ENCODE results near the gene ABR.

Gene ABR

DNA sequence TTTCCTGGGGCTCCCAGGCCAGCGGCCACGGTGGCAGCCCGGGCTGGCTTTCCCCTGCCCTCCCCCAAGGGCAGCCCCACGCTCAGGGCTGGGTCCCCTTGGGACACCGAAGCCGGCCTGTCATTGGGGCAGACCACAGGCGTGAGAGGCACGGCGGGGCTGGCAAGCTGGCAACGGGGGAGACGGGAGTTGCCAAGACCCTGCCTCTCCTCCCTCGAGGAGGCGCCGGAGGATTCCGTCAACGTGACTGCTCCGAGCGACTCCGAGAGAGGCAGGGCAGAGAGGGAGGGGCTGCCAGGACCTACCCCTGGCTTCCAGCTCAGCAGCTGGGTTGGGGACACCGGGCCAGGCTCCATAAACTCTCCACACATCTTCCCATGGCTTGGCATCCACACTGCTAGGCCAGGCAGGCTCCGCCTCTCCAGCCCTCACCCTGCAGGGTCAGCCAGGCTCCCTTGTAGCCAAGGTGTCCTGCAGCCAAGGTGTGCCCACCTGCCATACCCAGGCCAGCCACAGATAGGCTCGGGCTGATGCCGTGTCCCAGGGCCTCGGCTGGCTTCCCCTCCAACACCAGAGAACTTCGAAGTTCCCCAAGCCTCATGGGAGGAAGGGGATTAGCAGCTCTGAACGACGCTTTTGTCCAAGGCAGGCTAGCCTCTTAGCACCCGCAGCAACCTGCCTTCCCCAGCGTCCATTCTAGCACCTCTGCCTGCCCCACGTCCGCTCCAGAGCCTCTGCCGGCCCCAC lies 157.3 kb downstream of the ABR start:
- no peak for DNase-seq

DNA sequence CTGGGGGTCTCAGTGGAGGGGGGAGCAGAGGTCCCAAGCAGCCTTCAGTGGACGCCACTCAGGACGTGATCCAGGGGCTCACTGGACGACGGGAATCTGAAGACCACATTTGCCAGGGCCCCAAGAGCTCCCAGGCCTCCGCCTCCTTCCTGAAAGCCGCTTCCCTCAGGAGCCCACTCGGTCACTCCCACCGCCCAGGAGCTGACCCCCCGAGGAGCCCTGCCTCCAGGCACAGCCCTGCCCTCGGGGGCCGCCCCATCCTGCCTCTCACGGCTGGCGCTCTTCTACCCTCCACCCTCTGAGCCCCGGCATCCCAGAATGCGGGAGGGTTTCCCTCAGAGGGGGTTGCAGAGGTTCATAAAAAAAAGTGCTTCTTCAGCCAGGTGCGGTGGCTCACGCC lies 158.6 kb downstream of the ABR start:
- DNase-seq: no peak

DNA sequence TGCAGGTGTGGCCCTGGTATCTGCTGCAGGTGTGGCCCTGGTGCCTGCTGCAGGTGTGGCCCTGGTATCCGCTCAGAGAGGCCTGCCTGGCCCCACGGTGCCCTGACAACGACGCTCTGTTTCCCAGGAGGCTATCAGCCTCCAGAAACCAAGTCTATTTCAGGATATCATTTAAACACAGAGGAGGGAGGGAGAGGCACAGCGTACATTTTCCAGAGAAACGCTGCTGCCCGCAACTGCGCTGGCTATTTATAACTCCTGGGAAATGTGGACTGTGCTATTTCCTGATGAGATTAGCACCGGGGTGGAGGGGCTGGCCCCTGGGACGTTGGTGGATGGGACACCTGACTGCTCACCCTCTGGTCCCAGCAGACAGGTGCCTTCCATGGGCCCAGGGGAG lies 160.3 kb downstream of the ABR start:
- no peak for DNase-seq

- no peak for DNase-seq
Observed at GRCh38 chr17:1018547-1018946, 161.2 kb downstream of the ABR start.

GRCh38 chr17:1013729-1014090 lies 166.1 kb downstream of the ABR start:
- DNase-seq: no peak

DNA sequence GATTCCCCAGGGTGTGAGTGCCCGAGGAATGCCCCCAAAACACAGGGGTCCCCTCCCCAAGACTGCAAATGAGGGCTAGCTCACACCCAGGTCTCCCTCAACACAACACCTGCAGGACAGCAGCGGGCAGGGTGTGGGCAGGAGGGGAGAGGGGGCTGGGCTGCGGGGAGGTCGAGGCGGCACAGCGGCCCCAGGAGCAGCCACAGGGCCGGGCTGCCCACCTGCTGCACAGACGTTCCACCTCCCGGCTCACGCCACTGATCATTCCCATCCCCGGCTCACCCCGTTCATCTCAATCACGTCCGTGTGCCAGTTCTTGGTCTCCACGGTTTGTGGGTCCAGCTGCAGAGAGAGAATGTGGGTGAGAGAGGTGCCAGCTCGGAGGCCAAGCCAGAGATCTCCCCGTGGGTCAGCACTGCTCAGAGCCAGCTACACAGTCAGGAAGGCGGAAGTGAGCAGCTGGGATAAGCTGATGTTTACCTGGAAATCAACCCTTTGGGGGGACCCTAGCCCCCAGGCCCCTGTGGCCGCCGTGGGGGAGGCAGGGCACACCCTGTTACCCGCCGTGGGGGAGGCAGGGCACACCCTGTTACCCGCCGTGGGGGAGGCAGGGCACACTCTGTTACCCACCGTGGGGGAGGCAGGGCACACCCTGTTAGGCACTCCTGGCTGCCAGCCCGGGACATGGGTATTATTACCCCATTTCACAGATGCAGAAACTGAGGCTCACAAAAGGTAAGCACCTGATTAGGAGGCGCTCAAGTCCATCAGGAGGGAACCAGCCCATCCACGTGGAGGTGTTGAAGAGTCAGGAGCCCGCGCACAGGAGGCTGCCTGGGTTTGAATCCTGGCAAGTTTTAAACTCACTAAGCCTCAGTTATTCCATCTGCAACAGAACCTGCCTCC lies 166.7 kb downstream of the ABR start:
- no peak for DNase-seq

GRCh38 chr17:1011760-1012735 lies 167.7 kb downstream of the ABR start:
- DNase-seq: no peak

GRCh38 chr17:1011138-1011537 lies 168.6 kb downstream of the ABR start:
- DNase-seq: no peak

GRCh38 chr17:1010586-1010985 lies 169.2 kb downstream of the ABR start:
- DNase-seq: no peak

DNA sequence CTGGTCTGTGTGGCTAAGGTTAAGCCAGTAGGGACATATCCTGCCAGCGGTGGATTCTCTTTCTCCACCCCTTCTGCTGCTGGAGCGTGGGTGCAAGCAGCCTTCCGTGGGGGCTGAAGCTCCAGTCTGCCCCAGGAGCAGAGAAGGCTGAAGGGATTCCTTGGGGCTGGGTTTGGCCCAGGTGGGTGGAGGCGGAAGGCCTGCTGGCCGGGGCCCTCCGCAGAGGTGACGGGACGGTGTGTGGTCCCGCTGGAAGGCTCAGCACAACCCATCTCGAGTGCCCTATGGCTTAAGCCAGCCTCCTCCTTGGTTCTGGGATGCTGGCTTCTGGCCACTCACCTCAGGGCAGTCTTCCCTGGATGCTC lies 169.7 kb downstream of the ABR start:
- no peak for DNase-seq

DNA sequence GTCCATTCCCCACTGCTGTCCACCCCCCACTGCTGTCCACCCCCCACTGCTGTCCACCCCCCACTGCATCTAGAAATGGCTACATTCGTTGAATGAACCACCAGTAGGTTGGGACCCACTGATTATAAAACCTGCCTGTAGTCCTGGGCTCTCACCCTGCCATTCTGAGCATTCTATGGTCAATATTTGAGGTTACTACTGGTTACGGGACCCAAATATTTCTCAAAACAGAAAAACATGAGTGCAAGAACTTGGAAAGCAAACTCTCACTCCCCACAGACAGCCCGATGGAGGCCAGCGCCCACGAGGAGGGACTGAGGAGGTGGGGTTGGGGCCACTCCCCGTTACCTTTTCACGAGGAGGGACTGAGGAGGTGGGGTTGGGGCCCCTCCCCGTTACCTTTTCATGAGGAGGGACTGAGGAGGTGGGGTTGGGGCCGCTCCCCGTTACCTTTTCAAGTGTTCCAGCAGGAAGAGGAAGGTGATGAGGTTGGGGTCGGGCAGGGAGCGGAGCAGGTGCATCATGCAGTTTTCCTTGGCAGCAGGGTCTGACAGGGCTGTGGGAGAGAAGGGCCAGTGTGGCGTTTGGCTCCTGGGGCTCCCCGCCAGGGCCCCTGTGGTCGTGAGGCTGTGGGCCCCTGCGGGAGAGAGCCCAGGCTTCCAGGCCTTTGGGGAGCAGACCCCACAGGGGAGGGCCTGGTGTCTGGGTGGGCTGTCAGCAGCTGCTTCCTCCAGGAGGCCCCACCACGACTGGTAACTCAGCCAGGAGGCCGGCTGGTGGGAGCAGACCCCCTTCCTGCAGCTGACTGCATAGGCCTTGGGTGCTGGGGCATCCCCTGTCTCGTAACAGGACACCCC lies 170.3 kb downstream of the ABR start:
- no peak for DNase-seq

- DNase-seq: no peak
Observed at GRCh38 chr17:1008008-1008761, 171.6 kb downstream of the ABR start.

DNA sequence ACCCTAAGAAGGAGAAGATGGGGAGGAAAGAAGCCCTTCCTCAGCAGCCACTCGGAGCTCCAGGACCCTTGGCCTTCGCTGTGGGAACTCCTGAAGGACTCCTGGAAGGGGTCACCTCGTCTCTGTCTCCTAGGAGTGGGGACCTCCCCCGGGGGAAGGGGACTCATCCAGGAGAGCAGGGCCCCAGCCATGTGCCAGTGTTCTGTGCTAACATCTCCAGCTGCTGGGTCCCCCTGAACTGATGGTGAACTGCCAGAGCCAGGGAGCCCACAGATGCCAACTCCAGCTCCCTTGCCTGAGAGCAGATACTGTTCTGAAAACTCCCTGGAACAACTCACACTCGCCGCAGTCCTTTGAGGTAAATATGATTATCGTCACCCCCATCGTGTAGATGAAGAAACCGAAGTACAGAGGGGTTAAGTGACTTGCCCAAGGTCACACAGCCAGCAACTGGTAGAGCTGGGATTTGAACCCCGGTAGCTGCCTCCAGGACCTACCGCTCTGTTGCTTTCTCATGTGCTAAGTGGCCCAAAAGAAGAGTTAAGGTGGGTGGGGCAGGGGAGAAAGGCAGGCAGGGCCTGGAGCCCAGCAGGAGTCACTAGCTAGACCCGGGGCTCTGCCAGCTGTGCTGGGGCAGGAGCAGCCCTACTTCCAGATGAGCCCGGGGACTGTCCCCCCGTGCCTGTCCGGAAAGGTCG lies 172.3 kb downstream of the ABR start:
- DNase-seq: no peak

GRCh38 chr17:1006054-1006453 lies 173.7 kb downstream of the ABR start:
- no peak for DNase-seq

DNA sequence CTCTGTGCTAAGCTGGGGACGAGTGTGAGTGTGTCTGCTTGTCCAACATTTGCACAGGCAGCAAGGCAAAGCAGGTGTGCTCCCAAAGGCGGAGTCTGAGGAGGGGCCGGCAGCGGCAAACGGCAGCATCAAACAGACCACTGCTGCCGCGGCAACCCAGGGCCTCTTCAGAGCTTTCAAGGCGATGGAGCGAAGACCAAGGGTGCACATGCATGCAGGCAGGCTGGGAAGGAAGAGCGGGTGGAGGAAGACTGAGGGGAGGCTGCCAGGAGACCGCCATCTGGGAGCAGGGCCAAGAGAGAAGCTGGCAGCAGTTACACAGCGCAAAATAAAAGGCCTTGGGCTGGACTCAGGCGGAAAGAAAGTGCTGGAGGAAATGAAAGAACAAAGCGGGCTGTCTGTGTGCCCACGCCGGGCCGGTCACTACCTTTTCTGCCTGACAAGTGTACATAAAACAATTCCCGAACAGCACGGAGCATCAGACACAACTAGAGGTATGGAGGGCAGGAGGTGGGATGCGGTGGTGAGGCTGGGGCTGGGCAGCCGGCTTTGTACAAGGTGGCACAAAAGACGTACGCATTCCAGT lies 174.3 kb downstream of the ABR start:
- DNase-seq: no peak

GRCh38 chr17:1004769-1005295 lies 174.9 kb downstream of the ABR start:
- DNase-seq: no peak

DNA sequence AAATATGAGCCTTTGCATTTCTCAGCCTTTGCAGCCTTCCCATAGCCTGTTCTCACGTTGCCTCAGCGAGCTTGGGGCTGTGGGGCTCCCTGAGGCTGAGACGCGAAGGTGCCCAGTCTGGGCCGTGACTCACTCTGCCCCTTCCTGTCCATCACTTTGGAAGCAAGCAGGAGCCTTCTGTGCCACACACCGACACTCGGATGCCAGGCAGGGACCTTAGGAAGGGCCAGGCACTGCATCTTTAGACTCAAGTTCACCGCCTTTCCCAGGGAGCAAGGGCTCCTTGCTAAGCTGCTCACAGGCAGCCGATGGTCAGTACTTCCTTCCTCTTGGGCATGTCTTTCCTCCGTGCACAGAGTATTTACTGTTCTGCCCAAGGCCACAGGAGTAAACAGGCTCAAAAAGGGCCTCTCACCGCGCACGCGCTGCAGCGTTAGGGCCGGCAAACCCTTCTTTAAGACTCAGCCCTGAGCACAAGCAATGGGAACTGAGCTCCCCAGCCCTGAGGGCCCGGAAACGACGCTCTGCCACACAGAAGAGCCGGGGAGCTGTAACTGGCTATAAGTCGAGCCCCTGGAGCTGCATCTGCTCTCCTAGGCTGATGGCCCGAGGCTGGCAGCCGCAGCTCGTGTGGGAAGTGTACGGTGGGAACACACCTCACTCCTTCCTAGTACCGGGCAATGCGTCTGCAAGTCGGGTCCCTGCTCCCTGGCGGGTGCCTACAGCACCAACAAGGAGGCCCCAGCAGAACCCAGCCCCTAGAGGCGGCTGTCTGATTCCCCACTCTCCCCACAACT lies 175.6 kb downstream of the ABR start:
- no peak for DNase-seq

DNA sequence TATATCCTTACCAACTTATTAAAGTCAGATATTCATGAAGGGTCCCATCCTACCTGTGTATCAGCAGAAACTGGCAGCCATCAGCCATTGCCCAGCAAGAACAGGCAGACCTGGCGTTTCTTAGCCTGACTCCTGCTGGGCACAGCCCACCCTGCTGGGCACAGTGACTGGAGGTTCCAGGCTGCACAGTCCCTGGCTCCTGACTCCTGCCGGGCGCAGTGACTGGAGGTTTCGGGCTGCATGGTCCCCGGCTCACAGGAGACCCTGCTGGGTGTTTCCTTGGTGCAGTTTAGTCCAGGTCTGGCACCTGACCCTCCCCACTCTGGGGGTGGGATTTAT lies 176.2 kb downstream of the ABR start:
- no peak for DNase-seq

Data from SW 1271 (cell line).